Glomerular visceral epithelial cell (primary cell): ENCODE measurements around the gene RASD1.
A peak's percentile ranks its signal among the peaks of the same experiment; 100 is the strongest.
"Not testable (repeated sequence)": the region's sequence is repeated elsewhere in the genome, so short reads cannot be mapped to it uniquely, and the experiment has no call there.

Source experiments
- DNase-seq: peaks from one replicate; pipeline ENCODE4 v3.0.0-alpha.2; 2016; ENCODE audit errors: extremely low spot score

The RASD1 gene

DNA sequence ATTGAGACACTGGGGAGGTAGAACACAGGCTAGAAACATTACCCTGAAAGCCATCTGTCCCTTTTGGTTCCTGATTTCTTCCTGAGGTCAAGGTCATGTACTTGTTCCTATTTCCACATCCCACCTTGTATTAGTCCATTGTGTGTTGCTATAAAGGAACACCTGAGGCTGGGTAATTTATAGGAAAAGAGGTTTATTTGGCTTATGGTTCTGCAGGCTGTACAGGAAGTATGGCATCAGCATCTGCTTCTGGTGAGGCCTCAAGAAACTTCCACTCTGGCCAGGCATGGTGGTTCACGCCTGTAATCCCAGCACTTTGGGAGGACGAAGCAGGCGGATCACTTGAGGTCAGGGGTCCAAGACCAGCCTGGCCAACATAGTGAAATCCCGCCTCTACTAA lies 26.8 kb downstream of the RASD1 start:
- DNase-seq, result no peak

GRCh38 chr17:17468217-17469010 lies 27.8 kb downstream of the RASD1 start:
- no peak for DNase-seq

GRCh38 chr17:17467720-17468119 lies 28.5 kb downstream of the RASD1 start:
- no peak for DNase-seq

DNA sequence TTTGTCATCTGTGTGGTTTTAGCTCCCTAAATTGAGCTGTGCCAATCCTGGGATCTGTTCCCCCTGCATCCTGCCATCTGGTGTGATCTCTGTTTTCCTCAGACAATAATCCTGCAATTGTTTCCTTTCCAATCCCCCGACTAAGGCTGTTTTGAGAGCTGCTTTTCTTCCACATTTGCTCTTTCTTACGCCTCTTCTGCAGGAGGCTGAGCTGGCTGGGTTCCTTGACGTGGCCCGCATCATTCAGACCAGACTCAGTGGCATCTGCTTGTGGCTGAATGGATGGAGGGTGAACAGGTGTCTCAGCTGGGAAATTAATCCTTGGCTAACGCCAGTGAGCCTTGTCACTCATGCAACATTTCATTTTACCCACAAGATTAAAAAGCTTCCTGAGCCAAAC lies 29.2 kb downstream of the RASD1 start:
- DNase-seq, result no peak

DNA sequence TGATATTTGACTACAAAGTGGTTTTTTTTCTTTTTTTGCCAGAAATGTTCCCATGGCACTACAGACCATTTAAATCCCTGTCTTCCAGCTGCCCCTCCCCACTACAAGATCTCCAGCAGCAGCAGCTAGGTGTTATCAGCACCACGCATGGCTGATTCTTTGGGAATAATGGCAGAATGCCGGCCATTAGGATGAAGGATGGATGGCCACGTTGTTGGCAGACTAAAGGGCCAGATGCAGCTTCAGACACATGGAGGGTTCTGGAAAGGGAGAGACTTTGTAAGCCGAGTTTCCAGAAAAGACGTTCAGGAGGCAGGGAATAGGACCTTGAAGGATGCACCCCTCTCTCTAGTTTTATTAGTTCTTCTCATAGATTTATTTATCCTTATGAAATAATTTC lies 29.7 kb downstream of the RASD1 start:
- no peak for DNase-seq

DNA sequence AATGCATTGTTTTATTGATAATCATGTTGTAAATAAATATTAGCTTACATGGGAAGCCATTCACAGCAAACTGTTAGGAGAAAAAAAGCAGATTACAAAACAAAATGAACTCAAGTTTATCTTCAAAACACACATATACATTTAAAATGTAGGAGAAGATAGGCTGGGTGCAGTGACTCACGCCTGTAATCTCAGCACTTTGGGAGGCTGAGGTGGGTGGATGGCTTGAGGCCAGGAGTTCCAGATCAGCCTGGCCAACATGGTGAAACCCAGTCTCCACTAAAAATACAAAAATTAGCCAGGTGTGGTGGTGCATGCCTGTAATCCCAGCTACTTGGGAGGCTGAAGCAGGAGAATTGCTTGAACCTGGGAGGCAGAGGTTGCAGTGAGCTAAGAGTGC lies 30.3 kb downstream of the RASD1 start:
- not testable (repeated sequence) for DNase-seq

- no peak for DNase-seq
Measured at GRCh38 chr17:17463821-17464220, 32.4 kb downstream of the RASD1 start.

- peak; percentile 41 for DNase-seq
Measured at GRCh38 chr17:17462048-17462824, 34.0 kb downstream of the RASD1 start.

DNA sequence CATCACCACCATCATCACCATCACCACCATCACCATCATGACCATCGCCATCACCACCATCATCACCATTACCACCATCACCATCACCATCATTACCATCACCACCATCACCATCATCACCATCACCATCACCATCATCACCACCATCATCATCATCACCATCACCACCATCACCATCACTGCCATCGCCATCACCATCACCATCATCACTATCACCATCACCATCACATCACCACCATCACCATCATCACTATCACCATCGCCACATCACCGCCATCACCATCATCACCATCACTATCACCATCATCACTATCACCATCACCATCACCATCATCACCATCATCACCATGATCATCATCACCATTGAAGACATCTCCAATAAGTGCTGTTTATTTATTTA lies 36.2 kb downstream of the RASD1 start:
- no peak for DNase-seq

- no peak for DNase-seq
Measured at GRCh38 chr17:17457680-17458079, 38.5 kb downstream of the RASD1 start.

DNA sequence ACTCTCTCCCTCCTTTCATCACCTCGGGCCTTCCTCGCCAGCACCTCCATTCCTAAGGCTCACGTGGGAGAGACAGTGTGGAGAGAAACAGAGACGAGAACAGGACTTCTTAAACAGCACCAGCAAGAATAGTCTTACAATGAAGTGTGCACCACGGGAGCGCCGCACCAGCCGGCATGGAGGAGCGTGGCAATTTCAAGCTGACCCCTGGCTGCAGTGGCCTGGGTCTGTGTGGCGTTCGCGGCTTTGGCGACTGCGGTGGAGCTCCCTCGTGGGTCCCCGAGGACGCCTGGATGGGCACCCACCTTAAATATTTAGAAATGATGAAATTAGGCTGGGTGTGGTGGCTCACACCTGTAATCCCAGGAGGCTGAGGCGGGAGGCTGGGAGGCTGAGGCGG lies 39.9 kb downstream of the RASD1 start:
- DNase-seq, result no peak

DNA sequence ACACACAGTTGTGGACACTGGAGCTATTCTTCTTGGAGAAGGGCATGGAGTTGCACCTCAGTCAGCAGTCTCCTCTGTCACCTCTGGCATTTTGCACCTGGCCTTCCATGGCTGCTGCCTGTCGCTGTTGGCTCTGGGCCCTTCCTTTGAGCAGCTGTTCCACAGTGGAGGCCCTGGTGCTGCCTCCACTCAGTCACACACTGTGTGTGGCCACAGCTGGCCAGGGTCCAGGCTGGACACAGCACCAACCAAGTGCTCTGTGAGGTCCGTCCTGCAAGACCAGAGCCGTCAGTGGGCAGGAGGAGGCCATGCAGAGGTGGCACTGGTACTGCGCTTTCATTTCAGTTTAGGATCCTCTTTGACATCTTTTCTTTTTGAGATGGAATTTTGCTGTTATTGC lies 41.0 kb downstream of the RASD1 start:
- DNase-seq, result no peak

DNA sequence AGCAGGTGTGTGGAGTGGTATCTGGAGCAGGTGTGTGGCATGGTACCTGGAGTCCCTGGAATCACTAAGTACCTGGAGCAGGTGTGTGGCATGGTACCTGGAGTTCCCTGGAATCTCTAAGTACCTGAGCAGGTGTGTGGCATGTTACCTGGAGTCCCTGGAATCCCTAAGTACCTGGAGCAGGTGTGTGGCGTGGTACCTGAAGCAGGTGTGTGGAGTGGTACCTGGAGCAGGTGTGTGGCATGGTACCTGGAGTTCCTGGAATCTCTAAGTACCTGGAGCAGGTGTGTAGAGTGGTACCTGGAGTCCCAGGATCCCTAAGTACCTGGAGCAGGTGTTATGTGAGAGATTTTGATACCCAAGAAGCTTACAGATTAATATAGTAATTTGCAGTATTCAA lies 41.5 kb downstream of the RASD1 start:
- DNase-seq, result not testable (repeated sequence)

- DNase-seq, result no peak
Measured at GRCh38 chr17:17454276-17454675, 41.9 kb downstream of the RASD1 start.

- no peak for DNase-seq
Measured at GRCh38 chr17:17453088-17453487, 43.1 kb downstream of the RASD1 start.

DNA sequence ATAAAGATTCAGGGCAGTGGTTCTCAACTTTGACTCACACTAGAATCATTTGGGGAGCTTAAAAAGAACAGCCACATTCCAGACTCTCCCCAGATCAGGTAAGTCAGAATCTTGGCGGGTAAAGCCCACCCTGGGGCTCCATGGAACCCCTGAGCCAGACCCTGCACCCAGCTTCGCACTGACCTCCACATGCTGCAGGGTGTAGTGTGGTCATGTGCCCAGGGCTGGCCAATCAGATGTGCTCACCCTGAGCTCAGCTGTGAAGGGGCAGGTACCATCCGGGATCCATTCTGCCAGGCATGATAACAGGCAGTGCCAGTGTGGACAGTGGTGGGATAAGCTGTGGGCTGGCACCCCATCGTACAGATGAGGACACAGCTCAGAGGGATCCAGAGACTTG lies 47.5 kb downstream of the RASD1 start:
- no peak for DNase-seq

DNA sequence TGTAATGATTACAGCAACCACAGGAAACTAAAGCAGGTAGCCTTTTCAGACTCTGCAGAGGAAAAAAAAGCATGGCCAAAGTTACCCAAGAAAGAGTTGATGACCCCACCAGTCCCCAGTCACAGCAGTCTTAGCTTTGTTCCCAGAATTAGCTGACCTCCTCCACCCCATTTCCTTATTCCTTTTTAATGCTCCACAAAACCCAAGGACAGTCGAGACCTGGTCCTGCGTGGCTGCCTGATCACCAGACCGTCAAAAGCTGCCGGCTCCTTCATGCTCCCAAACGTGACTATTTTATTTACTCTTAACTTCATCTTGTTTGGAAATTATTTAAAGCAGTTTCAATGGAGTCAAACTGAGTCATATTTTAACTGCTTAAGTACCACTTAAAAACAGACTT lies 48.1 kb downstream of the RASD1 start:
- peak; percentile 26 for DNase-seq

GRCh38 chr17:17447264-17447663 lies 48.9 kb downstream of the RASD1 start:
- DNase-seq, result no peak

DNA sequence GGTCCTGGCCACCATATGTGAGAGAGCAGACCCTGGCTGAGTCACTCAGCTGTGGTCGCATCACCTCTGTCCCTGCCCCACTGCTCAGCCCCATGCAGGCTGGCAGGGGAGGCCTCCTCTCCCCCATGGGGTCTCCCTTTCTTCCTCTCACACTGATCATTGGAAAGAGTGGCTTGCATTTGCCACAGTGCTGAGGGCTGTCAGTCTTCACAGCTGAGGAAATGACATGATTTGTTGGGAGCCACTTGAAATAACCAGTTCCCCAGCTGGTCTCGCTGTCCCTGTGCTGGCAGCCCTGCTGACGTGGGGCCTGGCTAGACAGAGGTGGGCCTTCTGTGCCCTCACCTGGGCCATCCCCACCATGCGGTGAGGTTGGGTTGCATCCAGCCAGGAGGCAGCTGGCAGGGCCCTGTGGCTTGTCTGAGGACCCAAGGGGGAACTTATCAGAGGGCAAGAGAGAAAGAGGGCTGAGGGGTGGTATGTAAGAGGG lies 49.5 kb downstream of the RASD1 start:
- no peak for DNase-seq

DNA sequence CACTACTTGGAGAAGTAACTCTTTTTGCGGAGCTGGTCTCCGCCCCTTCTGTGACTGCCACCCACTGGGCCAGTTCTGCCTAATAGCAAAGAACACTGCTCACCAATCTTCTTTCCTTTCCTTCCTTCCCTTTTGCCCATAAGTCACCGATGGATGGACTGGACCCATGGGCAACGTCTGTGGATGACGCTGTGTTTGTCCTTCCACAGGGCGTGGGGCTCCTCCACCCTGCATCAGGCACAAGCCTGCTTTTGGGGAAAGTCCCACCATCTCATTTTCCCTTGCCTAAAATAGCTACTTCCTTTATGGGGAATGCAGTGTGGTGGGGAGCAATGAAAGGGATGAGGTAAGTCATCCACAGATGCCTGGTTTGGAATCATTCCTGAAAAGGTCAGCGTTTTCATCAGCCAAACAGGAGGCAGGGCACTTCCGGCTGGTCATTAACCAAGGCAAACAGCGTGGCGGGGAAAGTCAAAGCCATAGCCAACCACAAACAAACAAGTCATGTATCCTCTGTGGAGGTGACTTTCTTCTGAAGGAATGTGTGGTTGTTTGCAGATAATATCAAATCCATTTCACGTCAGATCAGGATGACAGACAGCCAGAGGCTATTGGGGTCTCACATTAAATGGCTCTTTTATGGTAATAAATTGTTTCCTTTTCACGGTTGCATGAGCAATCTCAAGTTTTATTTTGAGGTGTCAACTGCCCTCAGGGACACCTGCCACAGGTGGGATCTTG lies 50.1 kb downstream of the RASD1 start:
- peak; percentile 93 for DNase-seq

DNA sequence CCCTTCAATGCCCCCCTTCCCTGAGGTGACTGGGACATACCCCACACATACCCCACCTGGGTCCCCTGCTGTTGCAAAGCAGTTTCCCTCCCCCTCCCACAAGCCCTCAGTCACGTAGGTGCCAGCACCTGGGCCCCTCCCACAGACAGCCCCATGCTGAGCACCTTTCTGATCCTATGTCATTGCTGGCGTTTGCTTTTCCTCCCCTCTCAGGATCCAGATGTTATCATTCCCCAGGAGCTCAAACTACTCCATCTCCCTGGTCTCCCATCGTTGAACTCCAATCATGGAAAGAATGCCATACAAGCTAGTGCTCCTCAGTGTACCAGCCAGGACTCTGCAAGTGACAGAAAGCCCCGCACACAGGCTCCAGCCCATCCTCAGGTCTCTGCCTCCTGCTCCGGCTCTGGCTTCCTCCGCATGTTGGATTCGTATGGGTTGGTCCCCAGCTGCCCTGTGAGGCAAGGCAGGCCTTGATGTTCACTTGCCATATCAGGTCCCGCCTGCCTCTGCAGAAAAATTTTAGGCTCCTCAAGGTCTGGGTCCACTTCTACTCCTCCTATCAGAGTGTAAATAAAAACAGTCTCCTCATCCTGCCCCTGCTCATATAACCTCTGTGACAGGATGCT lies 50.8 kb downstream of the RASD1 start:
- DNase-seq, result no peak
